Peyer's patch (tissue), 4 donors: ENCODE results near the gene CASP14.

Experiments used
- POLR2A ChIP-seq, 2 donors: fragments of 450-650 bp; IDR thresholded peaks; one replicate each; pipeline ENCODE4 v1.5.1; 2017; ENCODE audit warnings: antibody characterized with exemption in 2 of 2, mild to moderate bottlenecking in 2 of 2, moderate library complexity in 2 of 2
- TF ChIP-seq, protein P1 (sequence below), 6 experiments: fragments of 450-650 bp in 4 of 6; fragments of 200-600 bp in 2 of 6; sonication (generic) in 1 of 6; IDR thresholded peaks; one replicate each; pipeline ENCODE4 v1.5.1; 2017 to 2019; ENCODE audit warnings: antibody characterized with exemption in 6 of 6, mild to moderate bottlenecking in 3 of 6, moderate library complexity in 1 of 6

DNA sequence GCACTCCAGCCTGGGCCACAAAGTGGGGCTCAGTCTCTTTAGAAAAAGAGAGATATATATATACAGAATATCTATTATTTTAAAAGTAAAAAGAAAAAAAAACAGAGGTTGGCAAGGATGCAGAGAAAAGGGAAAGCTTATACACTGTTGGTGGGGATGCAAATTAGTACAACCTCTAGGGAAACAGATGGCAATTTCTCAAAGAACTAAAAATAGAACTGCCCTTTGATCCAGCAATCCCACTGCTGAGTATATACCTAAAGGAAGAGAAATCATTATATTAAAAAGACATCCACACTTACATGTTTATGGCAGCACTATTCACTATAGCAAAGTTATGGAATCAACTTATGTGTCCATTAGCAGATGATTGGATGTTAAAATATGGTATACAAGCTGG is 41.0 kb upstream of the CASP14 start:
- TF ChIP-seq, protein P1, sequence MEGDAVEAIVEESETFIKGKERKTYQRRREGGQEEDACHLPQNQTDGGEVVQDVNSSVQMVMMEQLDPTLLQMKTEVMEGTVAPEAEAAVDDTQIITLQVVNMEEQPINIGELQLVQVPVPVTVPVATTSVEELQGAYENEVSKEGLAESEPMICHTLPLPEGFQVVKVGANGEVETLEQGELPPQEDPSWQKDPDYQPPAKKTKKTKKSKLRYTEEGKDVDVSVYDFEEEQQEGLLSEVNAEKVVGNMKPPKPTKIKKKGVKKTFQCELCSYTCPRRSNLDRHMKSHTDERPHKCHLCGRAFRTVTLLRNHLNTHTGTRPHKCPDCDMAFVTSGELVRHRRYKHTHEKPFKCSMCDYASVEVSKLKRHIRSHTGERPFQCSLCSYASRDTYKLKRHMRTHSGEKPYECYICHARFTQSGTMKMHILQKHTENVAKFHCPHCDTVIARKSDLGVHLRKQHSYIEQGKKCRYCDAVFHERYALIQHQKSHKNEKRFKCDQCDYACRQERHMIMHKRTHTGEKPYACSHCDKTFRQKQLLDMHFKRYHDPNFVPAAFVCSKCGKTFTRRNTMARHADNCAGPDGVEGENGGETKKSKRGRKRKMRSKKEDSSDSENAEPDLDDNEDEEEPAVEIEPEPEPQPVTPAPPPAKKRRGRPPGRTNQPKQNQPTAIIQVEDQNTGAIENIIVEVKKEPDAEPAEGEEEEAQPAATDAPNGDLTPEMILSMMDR (IDR thresholded peaks at IDR 0.05) = no peak
- TF ChIP-seq POLR2A (IDR thresholded peaks at IDR 0.05) = no peak
